HepG2 (cell line): Measurements from ENCODE around the gene RPSA. TPM values are rescaled to one million over a fixed set of nuclear protein-coding genes. Genes with fewer than 3 reads are reported as not detected.

Experiments used
- BRD4 ChIP-seq: sonication (generic); formaldehyde crosslinking; IDR thresholded peaks from 2 replicates; pipeline ENCODE4 v1.4.0; 2020; ENCODE audit warnings: missing genetic modification reagents
- CEBPG ChIP-seq: IDR thresholded peaks from 2 replicates; pipeline ENCODE4 v1.6.1; 2016
- DNMT3B ChIP-seq: conservative IDR thresholded peaks from 2 replicates; pipeline ENCODE4 v1.6.1; 2016; ENCODE audit warnings: missing biosample characterization, control low read depth
- HNRNPLL ChIP-seq: fragments of 200-400 bp; formaldehyde crosslinking; IDR thresholded peaks from 2 replicates; pipeline ENCODE4 v1.6.1; 2017; ENCODE audit warnings: mild to moderate bottlenecking, low read depth, low read length; ENCODE audit not compliant: poor library complexity, severe bottlenecking
- KMT2B ChIP-seq: IDR thresholded peaks from 2 replicates; pipeline ENCODE4 v1.6.1; 2016; ENCODE audit warnings: missing genetic modification reagents, missing compliant biosample characterization
- MED8 ChIP-seq: sonication (generic); formaldehyde crosslinking; IDR thresholded peaks from 2 replicates; pipeline ENCODE4 v1.8.1; 2023; ENCODE audit warnings: mild to moderate bottlenecking, missing genetic modification reagents; ENCODE audit not compliant: insufficient replicate concordance
- NR3C1 ChIP-seq: sonication (generic); formaldehyde crosslinking; IDR thresholded peaks from 2 replicates; pipeline ENCODE4 v1.4.0; 2020; ENCODE audit warnings: missing genetic modification reagents
- PRMT3 ChIP-seq: sonication (generic); formaldehyde crosslinking; IDR thresholded peaks from 2 replicates; pipeline ENCODE4 v1.8.1; 2022; ENCODE audit warnings: low read depth, mild to moderate bottlenecking, moderate library complexity, missing genetic modification reagents, borderline replicate concordance
- ZC3H4 ChIP-seq: sonication (generic); formaldehyde crosslinking; IDR thresholded peaks from 2 replicates; pipeline ENCODE4 v1.4.0; 2020; ENCODE audit warnings: missing genetic modification reagents, borderline replicate concordance
- ZMYM2 ChIP-seq: sonication (generic); formaldehyde crosslinking; IDR thresholded peaks from 2 replicates; pipeline ENCODE4 v1.8.0; 2022; ENCODE audit warnings: mild to moderate bottlenecking, missing genetic modification reagents
- ZNF337 ChIP-seq: sonication (generic); formaldehyde crosslinking; IDR thresholded peaks from 2 replicates; pipeline ENCODE4 v1.5.1; 2020; ENCODE audit warnings: missing genetic modification reagents, low read depth, mild to moderate bottlenecking, borderline replicate concordance
- ZNF367 ChIP-seq: sonication (generic); formaldehyde crosslinking; IDR thresholded peaks from 2 replicates; pipeline ENCODE4 v1.4.0; 2020; ENCODE audit warnings: missing genetic modification reagents, borderline replicate concordance
- ZNF546 ChIP-seq: sonication (generic); formaldehyde crosslinking; conservative IDR thresholded peaks from 2 replicates; pipeline ENCODE4 v1.8.1; 2023; ENCODE audit warnings: mild to moderate bottlenecking, missing genetic modification reagents
- ZNF678 ChIP-seq: sonication (generic); formaldehyde crosslinking; IDR thresholded peaks from 2 replicates; pipeline ENCODE4 v1.4.0; 2020; ENCODE audit warnings: mild to moderate bottlenecking, missing genetic modification reagents
- ZNF841 ChIP-seq: sonication (generic); formaldehyde crosslinking; IDR thresholded peaks from 2 replicates; pipeline ENCODE4 v1.8.1; 2023; ENCODE audit warnings: missing genetic modification reagents, borderline replicate concordance
- polyA plus RNA-seq, 8 experiments: library from polyadenylated mRNA; depleted of rRNA in 3 of 8; stranded (reverse) in 7 of 8; unstranded in 1 of 8; fragments of >200 nt; fragmentation: Illumina TruSeq in 4 of 8; extraction: Trizol in 4 of 8; gene quantifications; 2 replicates each; pipeline versions ENCODE4 v1.2.1 to v1.2.3, GENCODE V29; 2011 to 2016; ENCODE audit warnings: low read depth in 4 of 8, missing spikeins in 1 of 8, mixed read lengths in 1 of 8; ENCODE audit not compliant: insufficient read depth in 1 of 8
- total RNA-seq, 5 experiments: library from RNA; depleted of rRNA; stranded (reverse); fragments of >200 nt; fragmentation: Illumina TruSeq; extraction: Trizol; gene quantifications; 2 replicates each; pipeline ENCODE4 v1.2.3, GENCODE V29; 2016; ENCODE audit warnings: low read depth in 1 of 5
- TF ChIP-seq, protein P1 (sequence below): sonication (generic); formaldehyde crosslinking; conservative IDR thresholded peaks from 2 replicates; pipeline ENCODE4 v1.4.0; 2020; ENCODE audit warnings: missing genetic modification reagents
- TF ChIP-seq, protein P2 (sequence below): sonication (generic); formaldehyde crosslinking; IDR thresholded peaks from 2 replicates; pipeline ENCODE4 v1.5.0; 2020; ENCODE audit warnings: missing genetic modification reagents
- TF ChIP-seq, protein P3 (sequence below): sonication (generic); formaldehyde crosslinking; IDR thresholded peaks from 2 replicates; pipeline ENCODE4 v1.5.0; 2020; ENCODE audit warnings: missing genetic modification reagents
- TF ChIP-seq, protein P4 (sequence below): sonication (generic); formaldehyde crosslinking; conservative IDR thresholded peaks from 2 replicates; pipeline ENCODE4 v1.8.0; 2022; ENCODE audit warnings: mild to moderate bottlenecking, moderate library complexity, missing genetic modification reagents
- TF ChIP-seq, protein P5 (sequence below): sonication (generic); formaldehyde crosslinking; IDR thresholded peaks from 2 replicates; pipeline ENCODE4 v1.4.0; 2020; ENCODE audit warnings: missing genetic modification reagents
- TF ChIP-seq, protein P6 (sequence below): IDR thresholded peaks from 2 replicates; pipeline ENCODE4 v1.6.1; 2016; ENCODE audit warnings: mild to moderate bottlenecking

Gene RPSA
- total and polyA plus RNA-seq, 2 of the 13 experiments (the other 11 are each of a cell fraction or from before 2014, with no cell fraction given) = 1,683 to 3,226 TPM

DNA sequence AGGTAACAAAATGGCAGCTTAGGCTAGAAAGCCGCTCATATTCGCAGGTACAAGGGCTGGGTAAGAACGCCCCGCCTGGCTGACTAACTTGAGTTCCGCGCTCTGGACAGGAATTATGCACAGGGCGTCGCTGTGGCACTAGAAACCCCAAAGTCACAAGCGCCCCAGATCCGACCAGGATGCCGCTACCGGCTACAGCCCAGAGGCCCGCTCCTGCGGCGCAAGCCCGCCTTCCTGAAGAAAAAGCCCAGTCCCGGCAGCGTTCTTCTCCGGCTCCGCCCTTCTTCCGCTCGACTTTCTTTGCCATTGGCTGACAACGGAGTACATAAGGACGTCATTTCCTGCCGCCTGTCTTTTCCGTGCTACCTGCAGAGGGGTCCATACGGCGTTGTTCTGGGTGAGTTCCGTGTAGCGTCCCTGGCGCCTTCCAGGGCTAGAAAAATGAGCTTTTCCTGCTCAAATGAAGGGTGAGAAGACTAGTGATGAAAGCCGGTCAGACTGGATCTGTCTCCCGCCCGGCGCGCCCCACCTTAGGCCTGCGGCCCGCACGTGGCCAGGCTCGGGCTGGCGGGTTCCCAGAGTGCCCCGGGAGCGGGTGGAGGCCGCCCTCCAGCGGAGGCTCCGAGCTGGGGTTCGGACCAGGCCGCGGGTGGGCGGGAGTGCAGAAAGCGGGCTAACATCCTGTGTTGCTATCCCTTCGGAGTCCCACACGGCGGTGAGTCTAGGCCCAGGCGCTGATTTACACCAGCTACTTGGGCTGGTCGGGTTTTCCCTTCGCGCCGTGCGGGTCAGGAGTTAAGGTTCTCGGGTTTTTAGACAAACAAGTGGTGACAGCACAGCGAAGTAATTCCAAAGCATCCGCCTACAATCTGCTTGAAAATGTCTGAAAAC is at the start of gene RPSA (continued):
- peak; percentile 88 for TF ChIP-seq HNRNPLL
- 0 out of 2 replicates have a peak, but pooled peaks have one; percentile 7 for TF ChIP-seq CEBPG
- TF ChIP-seq ZC3H4 (CRISPR knock-in tag) = peak; percentile 48; the same call in 1 of the 2 replicates
- TF ChIP-seq ZNF337 (CRISPR knock-in tag) = peak; percentile 94; the same call in 1 of the 2 replicates
- 0 out of 2 replicates have a peak, but pooled peaks have one; percentile 72 for TF ChIP-seq ZNF546 (CRISPR knock-in tag)
- peak; percentile 74 for TF ChIP-seq BRD4
- TF ChIP-seq, protein P1, sequence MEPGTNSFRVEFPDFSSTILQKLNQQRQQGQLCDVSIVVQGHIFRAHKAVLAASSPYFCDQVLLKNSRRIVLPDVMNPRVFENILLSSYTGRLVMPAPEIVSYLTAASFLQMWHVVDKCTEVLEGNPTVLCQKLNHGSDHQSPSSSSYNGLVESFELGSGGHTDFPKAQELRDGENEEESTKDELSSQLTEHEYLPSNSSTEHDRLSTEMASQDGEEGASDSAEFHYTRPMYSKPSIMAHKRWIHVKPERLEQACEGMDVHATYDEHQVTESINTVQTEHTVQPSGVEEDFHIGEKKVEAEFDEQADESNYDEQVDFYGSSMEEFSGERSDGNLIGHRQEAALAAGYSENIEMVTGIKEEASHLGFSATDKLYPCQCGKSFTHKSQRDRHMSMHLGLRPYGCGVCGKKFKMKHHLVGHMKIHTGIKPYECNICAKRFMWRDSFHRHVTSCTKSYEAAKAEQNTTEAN (CRISPR knock-in tag) = peak; percentile 69
- peak; percentile 70 for TF ChIP-seq MED8
- TF ChIP-seq ZNF678 (CRISPR knock-in tag) = 0 out of 2 replicates have a peak, but pooled peaks have one; percentile 7
- TF ChIP-seq, protein P2, sequence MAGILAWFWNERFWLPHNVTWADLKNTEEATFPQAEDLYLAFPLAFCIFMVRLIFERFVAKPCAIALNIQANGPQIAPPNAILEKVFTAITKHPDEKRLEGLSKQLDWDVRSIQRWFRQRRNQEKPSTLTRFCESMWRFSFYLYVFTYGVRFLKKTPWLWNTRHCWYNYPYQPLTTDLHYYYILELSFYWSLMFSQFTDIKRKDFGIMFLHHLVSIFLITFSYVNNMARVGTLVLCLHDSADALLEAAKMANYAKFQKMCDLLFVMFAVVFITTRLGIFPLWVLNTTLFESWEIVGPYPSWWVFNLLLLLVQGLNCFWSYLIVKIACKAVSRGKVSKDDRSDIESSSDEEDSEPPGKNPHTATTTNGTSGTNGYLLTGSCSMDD (CRISPR knock-in tag) = no peak
- TF ChIP-seq, protein P3, sequence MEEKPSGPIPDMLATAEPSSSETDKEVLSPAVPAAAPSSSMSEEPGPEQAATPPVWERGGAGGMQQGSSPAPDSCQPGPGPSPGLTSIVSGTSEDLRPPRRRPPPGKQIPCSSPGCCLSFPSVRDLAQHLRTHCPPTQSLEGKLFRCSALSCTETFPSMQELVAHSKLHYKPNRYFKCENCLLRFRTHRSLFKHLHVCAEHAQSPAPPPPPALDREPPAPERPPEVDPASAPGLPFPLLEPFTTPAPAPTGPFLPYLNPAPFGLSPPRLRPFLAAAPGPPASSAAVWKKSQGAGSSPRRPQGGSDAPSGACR = no peak
- TF ChIP-seq PRMT3 (CRISPR knock-in tag) = peak; percentile 68; the same call in 1 of the 2 replicates
- TF ChIP-seq, protein P4, sequence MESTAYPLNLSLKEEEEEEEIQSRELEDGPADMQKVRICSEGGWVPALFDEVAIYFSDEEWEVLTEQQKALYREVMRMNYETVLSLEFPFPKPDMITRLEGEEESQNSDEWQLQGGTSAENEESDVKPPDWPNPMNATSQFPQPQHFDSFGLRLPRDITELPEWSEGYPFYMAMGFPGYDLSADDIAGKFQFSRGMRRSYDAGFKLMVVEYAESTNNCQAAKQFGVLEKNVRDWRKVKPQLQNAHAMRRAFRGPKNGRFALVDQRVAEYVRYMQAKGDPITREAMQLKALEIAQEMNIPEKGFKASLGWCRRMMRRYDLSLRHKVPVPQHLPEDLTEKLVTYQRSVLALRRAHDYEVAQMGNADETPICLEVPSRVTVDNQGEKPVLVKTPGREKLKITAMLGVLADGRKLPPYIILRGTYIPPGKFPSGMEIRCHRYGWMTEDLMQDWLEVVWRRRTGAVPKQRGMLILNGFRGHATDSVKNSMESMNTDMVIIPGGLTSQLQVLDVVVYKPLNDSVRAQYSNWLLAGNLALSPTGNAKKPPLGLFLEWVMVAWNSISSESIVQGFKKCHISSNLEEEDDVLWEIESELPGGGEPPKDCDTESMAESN (CRISPR knock-in tag) = peak; percentile 73
- TF ChIP-seq DNMT3B (CRISPR knock-in tag) = no peak
- peak; percentile 81; the same call in 1 of the 2 replicates for TF ChIP-seq ZNF841 (CRISPR knock-in tag)
- TF ChIP-seq, protein P5, sequence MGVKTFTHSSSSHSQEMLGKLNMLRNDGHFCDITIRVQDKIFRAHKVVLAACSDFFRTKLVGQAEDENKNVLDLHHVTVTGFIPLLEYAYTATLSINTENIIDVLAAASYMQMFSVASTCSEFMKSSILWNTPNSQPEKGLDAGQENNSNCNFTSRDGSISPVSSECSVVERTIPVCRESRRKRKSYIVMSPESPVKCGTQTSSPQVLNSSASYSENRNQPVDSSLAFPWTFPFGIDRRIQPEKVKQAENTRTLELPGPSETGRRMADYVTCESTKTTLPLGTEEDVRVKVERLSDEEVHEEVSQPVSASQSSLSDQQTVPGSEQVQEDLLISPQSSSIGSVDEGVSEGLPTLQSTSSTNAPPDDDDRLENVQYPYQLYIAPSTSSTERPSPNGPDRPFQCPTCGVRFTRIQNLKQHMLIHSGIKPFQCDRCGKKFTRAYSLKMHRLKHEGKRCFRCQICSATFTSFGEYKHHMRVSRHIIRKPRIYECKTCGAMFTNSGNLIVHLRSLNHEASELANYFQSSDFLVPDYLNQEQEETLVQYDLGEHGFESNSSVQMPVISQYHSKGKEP = no peak
- TF ChIP-seq KMT2B = peak; percentile 60; the same call in 1 of the 2 replicates
- no peak for TF ChIP-seq NR3C1
- no peak for TF ChIP-seq ZMYM2 (CRISPR knock-in tag)
- TF ChIP-seq, protein P6, sequence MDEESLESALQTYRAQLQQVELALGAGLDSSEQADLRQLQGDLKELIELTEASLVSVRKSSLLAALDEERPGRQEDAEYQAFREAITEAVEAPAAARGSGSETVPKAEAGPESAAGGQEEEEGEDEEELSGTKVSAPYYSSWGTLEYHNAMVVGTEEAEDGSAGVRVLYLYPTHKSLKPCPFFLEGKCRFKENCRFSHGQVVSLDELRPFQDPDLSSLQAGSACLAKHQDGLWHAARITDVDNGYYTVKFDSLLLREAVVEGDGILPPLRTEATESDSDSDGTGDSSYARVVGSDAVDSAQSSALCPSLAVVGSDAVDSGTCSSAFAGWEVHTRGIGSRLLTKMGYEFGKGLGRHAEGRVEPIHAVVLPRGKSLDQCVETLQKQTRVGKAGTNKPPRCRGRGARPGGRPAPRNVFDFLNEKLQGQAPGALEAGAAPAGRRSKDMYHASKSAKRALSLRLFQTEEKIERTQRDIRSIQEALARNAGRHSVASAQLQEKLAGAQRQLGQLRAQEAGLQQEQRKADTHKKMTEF (CRISPR knock-in tag) = peak; percentile 95
- no peak for TF ChIP-seq ZNF367 (CRISPR knock-in tag)
